HEK293T (cell line): ENCODE results near the gene RWDD4.

ENCODE experiments used
- ARNT ChIP-seq: fragments of 450-650 bp; IDR thresholded peaks from 2 replicates; pipeline ENCODE4 v1.6.1; 2017; ENCODE audit warnings: mild to moderate bottlenecking
- CTBP1 ChIP-seq: fragments of 450-650 bp; IDR thresholded peaks from 2 replicates; pipeline ENCODE4 v1.6.1; 2016; ENCODE audit warnings: borderline replicate concordance
- ELF4 ChIP-seq: fragments of 450-650 bp; IDR thresholded peaks from 2 replicates; pipeline ENCODE4 v1.6.1; 2017; ENCODE audit warnings: antibody characterized with exemption
- FOXA1 ChIP-seq: fragments of 450-650 bp; IDR thresholded peaks from 2 replicates; pipeline ENCODE4 v1.6.1; 2016; ENCODE audit warnings: mild to moderate bottlenecking
- FOXK2 ChIP-seq: fragments of 450-650 bp; IDR thresholded peaks from 2 replicates; pipeline ENCODE4 v1.6.1; 2016; ENCODE audit warnings: mild to moderate bottlenecking
- FOXM1 ChIP-seq: fragments of 450-650 bp; IDR thresholded peaks from 2 replicates; pipeline ENCODE4 v1.6.1; 2017; ENCODE audit warnings: mild to moderate bottlenecking, borderline replicate concordance
- HDGF ChIP-seq: fragments of 450-650 bp; IDR thresholded peaks from 2 replicates; pipeline ENCODE4 v1.6.1; 2017; ENCODE audit warnings: antibody characterized with exemption, borderline replicate concordance
- NFRKB ChIP-seq: fragments of 450-650 bp; IDR thresholded peaks from 2 replicates; pipeline ENCODE4 v1.6.1; 2016; ENCODE audit warnings: mild to moderate bottlenecking, moderate library complexity
- SP1 ChIP-seq: fragments of 450-650 bp; IDR thresholded peaks from 2 replicates; pipeline ENCODE4 v1.6.1; 2017
- SUZ12 ChIP-seq: fragments of 450-650 bp; IDR thresholded peaks from 2 replicates; pipeline ENCODE4 v1.6.1; 2016; ENCODE audit warnings: mild to moderate bottlenecking
- TARDBP ChIP-seq: fragments of 450-650 bp; IDR thresholded peaks from 2 replicates; pipeline ENCODE4 v1.6.1; 2016

DNA sequence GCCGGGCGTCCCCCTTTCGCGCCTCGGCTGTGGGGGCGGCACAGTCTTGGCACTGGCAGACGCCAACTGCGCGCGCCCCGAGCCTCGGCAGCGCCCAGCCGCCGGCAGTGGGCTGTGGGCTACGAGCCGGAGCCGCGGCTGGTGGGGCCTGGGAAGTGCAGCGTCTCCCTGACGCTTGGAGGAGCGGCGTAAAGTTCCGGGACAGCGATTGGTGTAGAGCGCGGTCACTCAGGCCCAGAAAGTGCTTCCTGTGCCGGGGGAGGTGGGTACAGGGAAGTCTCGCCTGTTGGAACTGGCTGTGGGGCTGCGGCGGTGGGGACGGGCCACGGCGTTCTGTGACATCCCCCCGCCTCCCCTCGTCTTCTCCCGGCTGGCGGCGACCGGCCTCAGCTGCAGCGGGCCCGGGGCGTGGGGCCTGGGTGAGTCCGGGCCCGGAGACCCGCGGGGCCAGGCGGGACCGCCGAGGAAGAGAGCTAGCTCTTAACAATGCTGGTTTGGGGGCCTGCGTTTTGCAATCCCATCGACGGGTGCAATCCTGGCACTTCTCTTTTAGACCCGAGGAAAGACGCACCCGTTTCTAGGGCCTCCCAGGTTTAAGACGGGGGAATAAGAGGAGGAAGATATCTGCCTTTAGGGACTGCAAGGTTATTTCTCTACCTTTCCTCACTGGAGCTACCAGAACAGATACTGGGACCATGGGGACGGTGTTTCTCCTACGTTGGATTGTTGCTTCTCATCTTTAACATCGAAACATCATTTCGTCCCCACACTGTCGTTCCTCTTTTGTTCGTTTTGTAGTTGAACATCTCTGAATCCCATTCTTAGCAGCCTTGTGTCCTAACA, at the start of gene RWDD4, which contains the start of gene TRAPPC11:
- no peak for TF ChIP-seq SP1
- no peak for TF ChIP-seq FOXK2
- TF ChIP-seq SUZ12 = no peak
- TF ChIP-seq CTBP1 = no peak
- no peak for TF ChIP-seq FOXM1
- no peak for TF ChIP-seq NFRKB
- peak; percentile 50; the same call in 1 of the 2 replicates for TF ChIP-seq ELF4
- TF ChIP-seq TARDBP = no peak
- TF ChIP-seq ARNT = no peak
- TF ChIP-seq FOXA1 = no peak
- TF ChIP-seq HDGF = no peak
